ENCODE results near the gene PTPRR. TPM values are rescaled to one million over a fixed set of nuclear protein-coding genes. Genes with fewer than 3 reads are reported as not detected.

Gene PTPRR
- total and polyA plus RNA-seq, 2 of the 4 experiments (the other 2 are of a cell fraction): 0.18 to 0.21 TPM

DNA sequence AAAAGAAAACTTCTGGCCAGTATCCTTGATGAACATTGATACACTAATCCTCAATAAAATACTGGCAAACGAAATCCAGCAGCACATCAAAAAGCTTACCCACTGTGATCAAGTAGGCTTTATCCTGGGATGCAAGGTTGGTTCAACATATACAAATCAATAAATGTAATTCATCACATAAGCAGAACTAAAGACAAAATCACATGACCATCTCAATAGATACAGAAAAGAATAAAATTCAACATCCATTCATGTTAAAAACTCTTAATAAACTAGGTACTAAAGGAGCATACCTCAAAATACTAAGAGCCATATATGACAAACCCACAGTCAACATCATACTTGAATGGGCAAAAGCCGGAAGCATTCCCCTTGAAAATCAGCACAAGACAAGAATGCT is 211.5 kb downstream of the PTPRR start:
- no CpG with 5 or more reads among the region's 2 CpGs for WGBS, 2 experiments (ENCODE audit: extremely low coverage in 2 of 2, insufficient read length in 1 of 2)
- dilution Hi-C loops (cut with HindIII; ENCODE audit: low sequenced_read_pairs, unreplicated experiment) (no loop called here), in situ Hi-C loops (cut with MboI; ENCODE audit: low sequenced_read_pairs) (no loop called here), intact Hi-C loops (cut with micrococcal nuclease) (no loop called here)
- Histone ChIP-seq H2AK9ac (replicated peaks; ENCODE audit: low read depth, low read length, poor library complexity) (no peak overlapping the region), H4K20me1 (ENCODE audit: insufficient read depth, low read length) (no peaks in the 10 kb centered on the region), H3K9me3 (ENCODE audit: control insufficient read depth, insufficient read depth, low read length) (no peaks in the 10 kb centered on the region), H4K91ac (ENCODE audit: insufficient read depth, low read depth, low read length) (no peak overlapping the region), H3K27me3 (ENCODE audit: control insufficient read depth, insufficient read depth, low read length) (no peaks in the 10 kb centered on the region), H3K9ac (ENCODE audit: low read depth, low read length) (no peak overlapping the region), H4K5ac (ENCODE audit: low read depth, low read length) (no peak overlapping the region), H3K56ac (ENCODE audit: extremely low read depth, insufficient read depth, low read length) (no peak overlapping the region), H2BK120ac (ENCODE audit: low read depth, low read length) (no peak overlapping the region), H4K8ac (ENCODE audit: low read depth in 2 of 2, low read length in 2 of 2) (no peak overlapping the region), H3K18ac (ENCODE audit: low read depth, low read length) (no peak overlapping the region), H3K4me3 (ENCODE audit: insufficient read depth, low read depth, low read length) (no peak overlapping the region), H2BK15ac (ENCODE audit: low read depth, low read length) (no peak overlapping the region), H2BK5ac (ENCODE audit: low read depth, low read length, poor library complexity, severe bottlenecking) (no peak overlapping the region), H2AK5ac (ENCODE audit: low read depth, low read length) (no peak overlapping the region), H3K27ac (ENCODE audit: insufficient read depth, low read length) (no peak overlapping the region), H3K36me3 (ENCODE audit: control insufficient read depth, insufficient read depth, low read length) (no peaks in the 10 kb centered on the region), H2BK20ac (ENCODE audit: low read depth, low read length) (no peak overlapping the region), H3K4ac (ENCODE audit: low read depth, low read length) (no peak overlapping the region), H3K23ac (ENCODE audit: low read depth, low read length) (no peak overlapping the region), H3K4me2 (ENCODE audit: low read depth, low read length) (no peak overlapping the region), H3K79me1 (ENCODE audit: low read depth in 1 of 2, low read length in 2 of 2) (no peaks in the 10 kb centered on the region), H2AFZ (replicated peaks; ENCODE audit: low read length, poor library complexity) (no peak overlapping the region), H3K4me1 (ENCODE audit: control insufficient read depth, insufficient read depth, low read length) (no peaks in the 10 kb centered on the region), H3K9me1 (ENCODE audit: insufficient read depth, low read length) (no peaks in the 10 kb centered on the region), H3K14ac (replicated peaks; ENCODE audit: low read depth, low read length) (no peak overlapping the region)
- ChIA-PET POLR2A (ENCODE audit: unreplicated experiment) (no interaction called here), CTCF (interaction anchor here (1.5 kb wide), 1 partner anchor 24 kb away, joined by 4 read pairs; no protein-coding TSS in a partner anchor)
- DNase-seq: no peak
- no peak for ATAC-seq (ENCODE audit: low read depth)
- TF ChIP-seq, protein P1, sequence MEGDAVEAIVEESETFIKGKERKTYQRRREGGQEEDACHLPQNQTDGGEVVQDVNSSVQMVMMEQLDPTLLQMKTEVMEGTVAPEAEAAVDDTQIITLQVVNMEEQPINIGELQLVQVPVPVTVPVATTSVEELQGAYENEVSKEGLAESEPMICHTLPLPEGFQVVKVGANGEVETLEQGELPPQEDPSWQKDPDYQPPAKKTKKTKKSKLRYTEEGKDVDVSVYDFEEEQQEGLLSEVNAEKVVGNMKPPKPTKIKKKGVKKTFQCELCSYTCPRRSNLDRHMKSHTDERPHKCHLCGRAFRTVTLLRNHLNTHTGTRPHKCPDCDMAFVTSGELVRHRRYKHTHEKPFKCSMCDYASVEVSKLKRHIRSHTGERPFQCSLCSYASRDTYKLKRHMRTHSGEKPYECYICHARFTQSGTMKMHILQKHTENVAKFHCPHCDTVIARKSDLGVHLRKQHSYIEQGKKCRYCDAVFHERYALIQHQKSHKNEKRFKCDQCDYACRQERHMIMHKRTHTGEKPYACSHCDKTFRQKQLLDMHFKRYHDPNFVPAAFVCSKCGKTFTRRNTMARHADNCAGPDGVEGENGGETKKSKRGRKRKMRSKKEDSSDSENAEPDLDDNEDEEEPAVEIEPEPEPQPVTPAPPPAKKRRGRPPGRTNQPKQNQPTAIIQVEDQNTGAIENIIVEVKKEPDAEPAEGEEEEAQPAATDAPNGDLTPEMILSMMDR (conservative IDR thresholded peaks at IDR 0.05; ENCODE audit: low read depth, low read length): no peak
- TF ChIP-seq, protein P2, sequence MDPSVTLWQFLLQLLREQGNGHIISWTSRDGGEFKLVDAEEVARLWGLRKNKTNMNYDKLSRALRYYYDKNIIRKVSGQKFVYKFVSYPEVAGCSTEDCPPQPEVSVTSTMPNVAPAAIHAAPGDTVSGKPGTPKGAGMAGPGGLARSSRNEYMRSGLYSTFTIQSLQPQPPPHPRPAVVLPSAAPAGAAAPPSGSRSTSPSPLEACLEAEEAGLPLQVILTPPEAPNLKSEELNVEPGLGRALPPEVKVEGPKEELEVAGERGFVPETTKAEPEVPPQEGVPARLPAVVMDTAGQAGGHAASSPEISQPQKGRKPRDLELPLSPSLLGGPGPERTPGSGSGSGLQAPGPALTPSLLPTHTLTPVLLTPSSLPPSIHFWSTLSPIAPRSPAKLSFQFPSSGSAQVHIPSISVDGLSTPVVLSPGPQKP (IDR thresholded peaks at IDR 0.05; ENCODE audit: borderline replicate concordance, low read depth, low read length): no peak
- no TSS peak for BruUV-seq (replicated peaks)

All from IMR-90 (cell line).